Measurements from ENCODE around the gene GNAT3.

DNA sequence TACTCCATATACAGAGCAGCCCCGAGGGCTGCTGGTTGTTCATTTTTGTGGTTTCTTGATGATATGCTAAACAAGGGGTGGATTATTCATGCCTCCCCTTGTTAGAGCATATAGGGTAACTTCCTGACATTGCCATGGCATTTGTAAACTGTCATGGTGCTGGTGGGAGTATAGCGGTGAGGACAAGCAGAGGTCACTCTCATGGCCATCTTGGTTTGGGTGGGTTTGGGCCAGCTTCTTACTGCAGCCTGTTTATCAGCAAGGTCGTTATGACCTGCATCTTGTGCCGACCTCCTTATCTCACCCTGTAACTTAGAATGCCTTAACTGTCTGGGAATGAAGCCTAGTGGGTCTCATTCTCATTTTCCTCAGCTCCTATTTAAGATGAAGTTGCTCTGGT is 31.3 kb downstream of the GNAT3 start:
- TF ChIP-seq, protein P1, sequence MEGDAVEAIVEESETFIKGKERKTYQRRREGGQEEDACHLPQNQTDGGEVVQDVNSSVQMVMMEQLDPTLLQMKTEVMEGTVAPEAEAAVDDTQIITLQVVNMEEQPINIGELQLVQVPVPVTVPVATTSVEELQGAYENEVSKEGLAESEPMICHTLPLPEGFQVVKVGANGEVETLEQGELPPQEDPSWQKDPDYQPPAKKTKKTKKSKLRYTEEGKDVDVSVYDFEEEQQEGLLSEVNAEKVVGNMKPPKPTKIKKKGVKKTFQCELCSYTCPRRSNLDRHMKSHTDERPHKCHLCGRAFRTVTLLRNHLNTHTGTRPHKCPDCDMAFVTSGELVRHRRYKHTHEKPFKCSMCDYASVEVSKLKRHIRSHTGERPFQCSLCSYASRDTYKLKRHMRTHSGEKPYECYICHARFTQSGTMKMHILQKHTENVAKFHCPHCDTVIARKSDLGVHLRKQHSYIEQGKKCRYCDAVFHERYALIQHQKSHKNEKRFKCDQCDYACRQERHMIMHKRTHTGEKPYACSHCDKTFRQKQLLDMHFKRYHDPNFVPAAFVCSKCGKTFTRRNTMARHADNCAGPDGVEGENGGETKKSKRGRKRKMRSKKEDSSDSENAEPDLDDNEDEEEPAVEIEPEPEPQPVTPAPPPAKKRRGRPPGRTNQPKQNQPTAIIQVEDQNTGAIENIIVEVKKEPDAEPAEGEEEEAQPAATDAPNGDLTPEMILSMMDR (IDR thresholded peaks at IDR 0.05) = no peak
- TF ChIP-seq ZFX (IDR thresholded peaks at IDR 0.05; ENCODE audit: borderline replicate concordance) = no peak

Data from 22Rv1 (cell line).